ENCODE measurements around the gene GDPGP1. TPM values are rescaled to one million over a fixed set of nuclear protein-coding genes. Genes with fewer than 3 reads are reported as not detected.
A peak's percentile ranks its signal among the peaks of the same experiment; 100 is the strongest.

Gene GDPGP1
- polyA plus RNA-seq, 2 of the 4 experiments (the other 2 are of a cell fraction): 4.4 to 5.7 TPM

DNA sequence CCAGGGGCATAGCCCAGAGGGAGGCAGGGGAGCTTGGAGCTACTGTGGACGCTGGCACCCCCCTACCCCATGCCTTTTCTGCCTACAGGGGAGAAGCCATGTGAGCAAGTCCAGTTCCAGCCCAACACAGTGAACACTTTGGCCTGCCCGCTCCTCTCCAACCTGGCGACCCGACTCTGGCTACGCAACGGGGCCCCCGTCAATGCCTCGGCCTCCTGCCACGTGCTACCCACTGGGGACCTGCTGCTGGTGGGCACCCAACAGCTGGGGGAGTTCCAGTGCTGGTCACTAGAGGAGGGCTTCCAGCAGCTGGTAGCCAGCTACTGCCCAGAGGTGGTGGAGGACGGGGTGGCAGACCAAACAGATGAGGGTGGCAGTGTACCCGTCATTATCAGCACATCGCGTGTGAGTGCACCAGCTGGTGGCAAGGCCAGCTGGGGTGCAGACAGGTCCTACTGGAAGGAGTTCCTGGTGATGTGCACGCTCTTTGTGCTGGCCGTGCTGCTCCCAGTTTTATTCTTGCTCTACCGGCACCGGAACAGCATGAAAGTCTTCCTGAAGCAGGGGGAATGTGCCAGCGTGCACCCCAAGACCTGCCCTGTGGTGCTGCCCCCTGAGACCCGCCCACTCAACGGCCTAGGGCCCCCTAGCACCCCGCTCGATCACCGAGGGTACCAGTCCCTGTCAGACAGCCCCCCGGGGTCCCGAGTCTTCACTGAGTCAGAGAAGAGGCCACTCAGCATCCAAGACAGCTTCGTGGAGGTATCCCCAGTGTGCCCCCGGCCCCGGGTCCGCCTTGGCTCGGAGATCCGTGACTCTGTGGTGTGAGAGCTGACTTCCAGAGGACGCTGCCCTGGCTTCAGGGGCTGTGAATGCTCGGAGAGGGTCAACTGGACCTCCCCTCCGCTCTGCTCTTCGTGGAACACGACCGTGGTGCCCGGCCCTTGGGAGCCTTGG is 5.9 kb upstream of the GDPGP1 start:
- H3K27ac ChIP-seq: no peak overlapping the region
- POLR2A ChIA-PET: interaction anchor here (1.1 kb wide), 1 partner anchor 77 kb away, joined by 4 read pairs; no protein-coding TSS in a partner anchor

DNA sequence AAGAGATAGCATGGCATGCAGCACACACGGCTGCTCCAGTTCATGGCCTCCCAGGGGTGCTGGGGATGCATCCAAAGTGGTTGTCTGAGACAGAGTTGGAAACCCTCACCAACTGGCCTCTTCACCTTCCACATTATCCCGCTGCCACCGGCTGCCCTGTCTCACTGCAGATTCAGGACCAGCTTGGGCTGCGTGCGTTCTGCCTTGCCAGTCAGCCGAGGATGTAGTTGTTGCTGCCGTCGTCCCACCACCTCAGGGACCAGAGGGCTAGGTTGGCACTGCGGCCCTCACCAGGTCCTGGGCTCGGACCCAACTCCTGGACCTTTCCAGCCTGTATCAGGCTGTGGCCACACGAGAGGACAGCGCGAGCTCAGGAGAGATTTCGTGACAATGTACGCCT is 5.0 kb upstream of the GDPGP1 start:
- DNase-seq (ENCODE audit: low read depth in 1 of 2, low spot score in 1 of 2) (no peak), FAIRE-seq (no peak), ATAC-seq (no peak)
- TF ChIP-seq SMC3 (IDR thresholded peaks at IDR 0.05) (no peak), NPAS2 (CRISPR knock-in tag; IDR thresholded peaks at IDR 0.05; ENCODE audit: borderline replicate concordance) (no peak), KDM5A (IDR thresholded peaks at IDR 0.05) (no peak)
- TF ChIP-seq, protein P1, sequence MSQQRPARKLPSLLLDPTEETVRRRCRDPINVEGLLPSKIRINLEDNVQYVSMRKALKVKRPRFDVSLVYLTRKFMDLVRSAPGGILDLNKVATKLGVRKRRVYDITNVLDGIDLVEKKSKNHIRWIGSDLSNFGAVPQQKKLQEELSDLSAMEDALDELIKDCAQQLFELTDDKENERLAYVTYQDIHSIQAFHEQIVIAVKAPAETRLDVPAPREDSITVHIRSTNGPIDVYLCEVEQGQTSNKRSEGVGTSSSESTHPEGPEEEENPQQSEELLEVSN (IDR thresholded peaks at IDR 0.05; ENCODE audit: borderline replicate concordance, low read depth): no peak
- no peaks in the 10 kb centered on the region for H3K9me3 ChIP-seq
- CTCF ChIA-PET: interaction anchor here (15.7 to 36.4 kb wide), 2 partner anchors 16 to 83 kb away, joined by 288 to 732 read pairs; no protein-coding TSS in a partner anchor
- no peak overlapping the region for H3K4me2 ChIP-seq
- POLR2A ChIA-PET: no interaction called here
- H3K4me3 ChIP-seq: no peak overlapping the region
- 94% methylated on average over 15 of the region's 15 CpGs for WGBS (ENCODE audit: missing lambda C conversion rate)
- no peak overlapping the region for H3K27ac ChIP-seq
- peaks cover 19% of the 10 kb centered on the region for H3K4me1 ChIP-seq

More for the DNA sequence above, 5.9 kb upstream of the GDPGP1 start:
- no peaks in the 10 kb centered on the region for H3K9me3 ChIP-seq
- no peak overlapping the region for H3K4me2 ChIP-seq
- H3K4me1 ChIP-seq: peaks cover 19% of the 10 kb centered on the region
- CTCF ChIA-PET: interaction anchor here (1.0 to 36.4 kb wide), 5 partner anchors 13 to 329 kb away, joined by 3 to 732 read pairs (median 4); no protein-coding TSS in a partner anchor
- no peak for FAIRE-seq
- no peak overlapping the region for H3K4me3 ChIP-seq
- WGBS (ENCODE audit: missing lambda C conversion rate): 92% methylated on average over 35 of the region's 38 CpGs
- ATAC-seq: 0 out of 6 replicates have a peak, but pooled peaks of 1 of the 2 experiments have one; percentile 1
- TF ChIP-seq HDAC2 (IDR thresholded peaks at IDR 0.05): no peak
- TF ChIP-seq MYC (IDR thresholded peaks at IDR 0.05; ENCODE audit: borderline replicate concordance, low read length): no peak
- no peak for TF ChIP-seq POLR2A (IDR thresholded peaks at IDR 0.05; ENCODE audit: low read length)
- TF ChIP-seq CHD4 (IDR thresholded peaks at IDR 0.05; ENCODE audit: borderline replicate concordance): no peak
- TF ChIP-seq JUN (IDR thresholded peaks at IDR 0.05): no peak
- no peak for TF ChIP-seq RCOR1 (IDR thresholded peaks at IDR 0.05; ENCODE audit: low read depth, low read length)
- TF ChIP-seq SMC3 (IDR thresholded peaks at IDR 0.05): no peak
- TF ChIP-seq KDM5A (IDR thresholded peaks at IDR 0.05): no peak
- TF ChIP-seq FOSB (CRISPR knock-in tag; IDR thresholded peaks at IDR 0.05): no peak
- TF ChIP-seq BHLHE40 (IDR thresholded peaks at IDR 0.05; ENCODE audit: low read depth, low read length): no peak
- DNase-seq (ENCODE audit: low read depth in 1 of 2, low spot score in 1 of 2): no peak

DNA sequence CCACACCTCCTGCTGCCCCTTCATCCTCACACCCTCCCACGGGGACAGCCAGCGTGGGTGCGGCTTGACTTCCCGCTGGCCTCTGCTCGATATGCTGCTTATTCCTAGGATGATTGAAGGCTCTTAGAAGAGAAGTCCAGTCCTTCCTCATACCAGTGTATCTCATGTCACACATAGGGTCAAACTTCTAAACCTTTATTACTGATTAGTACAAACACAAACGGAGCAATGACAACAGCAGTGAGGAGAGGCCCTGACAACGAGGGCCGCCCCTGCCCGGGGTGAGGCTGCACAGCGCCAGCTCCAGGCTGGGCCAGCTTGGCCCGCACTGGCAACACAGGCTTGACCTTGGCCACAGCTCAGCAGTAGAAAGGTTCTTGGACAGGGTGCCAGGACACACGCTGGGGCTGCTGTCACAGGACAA is 3.9 kb upstream of the GDPGP1 start:
- no peaks in the 10 kb centered on the region for H3K9me3 ChIP-seq
- ATAC-seq: no peak
- no peak overlapping the region for H3K27ac ChIP-seq
- CTCF ChIA-PET: interaction anchor here (1.4 to 36.4 kb wide), 3 partner anchors 17 to 84 kb away, joined by 5 to 732 read pairs (median 288); partner anchors contain the start of gene TTLL13
- no peak overlapping the region for H3K4me3 ChIP-seq
- WGBS (ENCODE audit: missing lambda C conversion rate): 65% methylated on average over 12 of the region's 12 CpGs
- no peak overlapping the region for H3K4me2 ChIP-seq
- POLR2A ChIA-PET: interaction anchor here (0.9 kb wide), 1 partner anchor 87 kb away, joined by 3 read pairs; no protein-coding TSS in a partner anchor
- DNase-seq (ENCODE audit: low read depth in 1 of 2, low spot score in 1 of 2): no peak
- H3K4me1 ChIP-seq: peaks cover 25% of the 10 kb centered on the region
- no peak for FAIRE-seq
- TF ChIP-seq ZNF302 (CRISPR knock-in tag; IDR thresholded peaks at IDR 0.05) (no peak), HOXB5 (CRISPR knock-in tag; IDR thresholded peaks at IDR 0.05) (no peak), ZSCAN20 (CRISPR knock-in tag; IDR thresholded peaks at IDR 0.05) (no peak), KDM1A (IDR thresholded peaks at IDR 0.05; ENCODE audit: low read depth) (no peak), RCOR1 (IDR thresholded peaks at IDR 0.05; ENCODE audit: low read depth, low read length) (no peak), RNF2 (IDR thresholded peaks at IDR 0.05; ENCODE audit: borderline replicate concordance, low read depth) (no peak), POLR2AphosphoS2 (conservative IDR thresholded peaks at IDR 0.05; ENCODE audit: low read length) (no peak), EP300 (IDR thresholded peaks at IDR 0.05) (no peak), FOSB (CRISPR knock-in tag; IDR thresholded peaks at IDR 0.05) (no peak), ESRRA (IDR thresholded peaks at IDR 0.05; ENCODE audit: borderline replicate concordance, low read length) (no peak), CEBPB (IDR thresholded peaks at IDR 0.05) (no peak), RFX5 (IDR thresholded peaks at IDR 0.05) (no peak), EHMT2 (IDR thresholded peaks at IDR 0.05; ENCODE audit: low read depth) (no peak), HEYL (CRISPR knock-in tag; IDR thresholded peaks at IDR 0.05) (no peak)
- TF ChIP-seq, protein P2, sequence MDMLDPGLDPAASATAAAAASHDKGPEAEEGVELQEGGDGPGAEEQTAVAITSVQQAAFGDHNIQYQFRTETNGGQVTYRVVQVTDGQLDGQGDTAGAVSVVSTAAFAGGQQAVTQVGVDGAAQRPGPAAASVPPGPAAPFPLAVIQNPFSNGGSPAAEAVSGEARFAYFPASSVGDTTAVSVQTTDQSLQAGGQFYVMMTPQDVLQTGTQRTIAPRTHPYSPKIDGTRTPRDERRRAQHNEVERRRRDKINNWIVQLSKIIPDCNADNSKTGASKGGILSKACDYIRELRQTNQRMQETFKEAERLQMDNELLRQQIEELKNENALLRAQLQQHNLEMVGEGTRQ (IDR thresholded peaks at IDR 0.05): no peak
- TF ChIP-seq, protein P3, sequence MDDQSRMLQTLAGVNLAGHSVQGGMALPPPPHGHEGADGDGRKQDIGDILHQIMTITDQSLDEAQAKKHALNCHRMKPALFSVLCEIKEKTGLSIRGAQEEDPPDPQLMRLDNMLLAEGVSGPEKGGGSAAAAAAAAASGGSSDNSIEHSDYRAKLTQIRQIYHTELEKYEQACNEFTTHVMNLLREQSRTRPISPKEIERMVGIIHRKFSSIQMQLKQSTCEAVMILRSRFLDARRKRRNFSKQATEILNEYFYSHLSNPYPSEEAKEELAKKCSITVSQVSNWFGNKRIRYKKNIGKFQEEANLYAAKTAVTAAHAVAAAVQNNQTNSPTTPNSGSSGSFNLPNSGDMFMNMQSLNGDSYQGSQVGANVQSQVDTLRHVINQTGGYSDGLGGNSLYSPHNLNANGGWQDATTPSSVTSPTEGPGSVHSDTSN (IDR thresholded peaks at IDR 0.05): no peak
- TF ChIP-seq, protein P4, sequence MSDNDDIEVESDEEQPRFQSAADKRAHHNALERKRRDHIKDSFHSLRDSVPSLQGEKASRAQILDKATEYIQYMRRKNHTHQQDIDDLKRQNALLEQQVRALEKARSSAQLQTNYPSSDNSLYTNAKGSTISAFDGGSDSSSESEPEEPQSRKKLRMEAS (IDR thresholded peaks at IDR 0.05): no peak
- TF ChIP-seq, protein P5, sequence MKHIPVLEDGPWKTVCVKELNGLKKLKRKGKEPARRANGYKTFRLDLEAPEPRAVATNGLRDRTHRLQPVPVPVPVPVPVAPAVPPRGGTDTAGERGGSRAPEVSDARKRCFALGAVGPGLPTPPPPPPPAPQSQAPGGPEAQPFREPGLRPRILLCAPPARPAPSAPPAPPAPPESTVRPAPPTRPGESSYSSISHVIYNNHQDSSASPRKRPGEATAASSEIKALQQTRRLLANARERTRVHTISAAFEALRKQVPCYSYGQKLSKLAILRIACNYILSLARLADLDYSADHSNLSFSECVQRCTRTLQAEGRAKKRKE (CRISPR knock-in tag; IDR thresholded peaks at IDR 0.05; ENCODE audit: low read depth): no peak
